Measurements from ENCODE around the gene VKORC1L1. TPM values are rescaled to one million over a fixed set of nuclear protein-coding genes. Genes with fewer than 3 reads are reported as not detected.
A peak's percentile ranks its signal among the peaks of the same experiment; 100 is the strongest.

The VKORC1L1 gene
- total and polyA plus RNA-seq, 2 of the 8 experiments (the other 6 are each of a cell fraction or from before 2014, with no cell fraction given): 12.7 to 45.3 TPM

DNA sequence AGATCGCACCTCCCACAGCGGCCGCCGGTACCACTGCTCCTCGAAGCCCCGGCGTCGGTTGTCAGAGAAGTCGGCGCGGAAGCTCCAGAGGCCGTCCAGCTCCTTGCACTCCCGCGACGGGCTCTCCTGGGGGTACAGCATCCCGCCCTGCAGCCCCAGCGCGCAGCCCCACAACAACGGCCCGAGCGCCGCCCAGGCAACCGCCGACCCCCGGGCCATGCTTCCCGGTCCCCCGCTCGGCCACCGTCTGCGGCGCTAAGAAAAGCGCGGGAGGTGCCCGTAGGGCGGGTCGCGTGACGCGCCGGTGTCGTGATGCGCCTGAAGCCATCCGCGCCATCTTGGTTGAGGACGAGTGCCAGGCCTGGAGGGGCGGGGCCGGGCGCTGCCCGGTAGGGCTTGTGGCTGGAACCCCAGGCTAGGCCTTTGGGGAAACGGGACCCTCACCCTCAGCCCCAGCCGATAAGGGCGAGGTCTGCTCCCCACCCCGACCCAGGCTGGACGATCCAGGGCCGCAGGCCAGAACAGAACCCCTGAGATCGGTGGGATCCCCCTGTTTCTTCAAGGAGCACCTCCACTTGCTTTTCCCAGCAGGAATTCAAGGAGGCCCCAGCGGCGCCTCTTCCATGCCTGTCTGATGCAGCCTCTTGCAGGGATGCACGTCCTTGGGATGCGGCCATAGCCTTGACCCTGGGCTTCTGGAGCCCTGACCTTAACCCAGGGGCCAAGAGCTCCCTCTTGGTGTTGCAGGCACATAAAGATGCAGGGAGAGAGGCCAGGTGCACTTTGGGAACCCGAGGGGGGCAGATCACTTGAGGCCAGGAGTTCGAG lies 109.3 kb downstream of the VKORC1L1 start, which contains the start of gene GUSB (continued):
- TF ChIP-seq CEBPB (IDR thresholded peaks at IDR 0.05; ENCODE audit: low read depth, low read length): peak; percentile 8; the same call in 1 of the 2 replicates
- no peak for TF ChIP-seq RBBP5 (IDR thresholded peaks at IDR 0.05; ENCODE audit: borderline replicate concordance, low read depth, low read length)
- no peak for TF ChIP-seq MAFK (IDR thresholded peaks at IDR 0.05; ENCODE audit: low read depth, low read length)
- TF ChIP-seq NRF1 (IDR thresholded peaks at IDR 0.05; ENCODE audit: low read depth, low read length): no peak
- 0 out of 2 replicates have a peak, but pooled peaks have one; percentile 20 for TF ChIP-seq TCF12 (IDR thresholded peaks at IDR 0.05; ENCODE audit: low read depth, low read length)
- TF ChIP-seq SIX5 (IDR thresholded peaks at IDR 0.05; ENCODE audit: low read depth, low read length): peak; percentile 83
- TF ChIP-seq, protein P1, sequence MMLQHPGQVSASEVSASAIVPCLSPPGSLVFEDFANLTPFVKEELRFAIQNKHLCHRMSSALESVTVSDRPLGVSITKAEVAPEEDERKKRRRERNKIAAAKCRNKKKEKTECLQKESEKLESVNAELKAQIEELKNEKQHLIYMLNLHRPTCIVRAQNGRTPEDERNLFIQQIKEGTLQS (IDR thresholded peaks at IDR 0.05; ENCODE audit: insufficient read depth, low read depth, low read length): peak; percentile 92
- peak; percentile 84 to 90; a peak in 3 of 4 replicates for TF ChIP-seq SIN3A (conservative IDR thresholded peaks at IDR 0.05 in 1 of 2, IDR thresholded peaks at IDR 0.05 in 1 of 2; ENCODE audit: low read depth in 1 of 2, low read length in 2 of 2)
- no peak for TF ChIP-seq RXRA (IDR thresholded peaks at IDR 0.05; ENCODE audit: insufficient read depth, low read depth, low read length)
- no peak for TF ChIP-seq SUZ12 (IDR thresholded peaks at IDR 0.05; ENCODE audit: low read length)
- TF ChIP-seq SAP30 (IDR thresholded peaks at IDR 0.05; ENCODE audit: insufficient read depth, insufficient replicate concordance, low read length): no peak
- TF ChIP-seq HDAC2 (IDR thresholded peaks at IDR 0.05; ENCODE audit: borderline replicate concordance in 1 of 2, low read depth in 2 of 2, low read length in 2 of 2): no peak
- TF ChIP-seq KDM1A (IDR thresholded peaks at IDR 0.05; ENCODE audit: borderline replicate concordance, low read length): 0 out of 2 replicates have a peak, but pooled peaks have one; percentile 25
- no peak for TF ChIP-seq FOSL1 (IDR thresholded peaks at IDR 0.05; ENCODE audit: insufficient read depth, low read depth, low read length)
- TF ChIP-seq CTBP2 (IDR thresholded peaks at IDR 0.05; ENCODE audit: borderline replicate concordance, insufficient read depth, insufficient read length, low read length): no peak
- peak; percentile 44 for TF ChIP-seq NANOG (IDR thresholded peaks at IDR 0.05; ENCODE audit: insufficient read depth, low read depth, low read length, poor library complexity, severe bottlenecking)
- TF ChIP-seq, protein P2, sequence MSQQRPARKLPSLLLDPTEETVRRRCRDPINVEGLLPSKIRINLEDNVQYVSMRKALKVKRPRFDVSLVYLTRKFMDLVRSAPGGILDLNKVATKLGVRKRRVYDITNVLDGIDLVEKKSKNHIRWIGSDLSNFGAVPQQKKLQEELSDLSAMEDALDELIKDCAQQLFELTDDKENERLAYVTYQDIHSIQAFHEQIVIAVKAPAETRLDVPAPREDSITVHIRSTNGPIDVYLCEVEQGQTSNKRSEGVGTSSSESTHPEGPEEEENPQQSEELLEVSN (IDR thresholded peaks at IDR 0.05): peak; percentile 99
- TF ChIP-seq ZNF274 (IDR thresholded peaks at IDR 0.05; ENCODE audit: borderline replicate concordance, extremely low read depth, low read length): no peak
- no peak for TF ChIP-seq JUND (IDR thresholded peaks at IDR 0.05; ENCODE audit: low read length)
- TF ChIP-seq BRCA1 (IDR thresholded peaks at IDR 0.05; ENCODE audit: low read depth, low read length): no peak
- peak; percentile 99 for TF ChIP-seq YY1 (IDR thresholded peaks at IDR 0.05; ENCODE audit: low read depth, low read length)
